GM19240 (cell line): Measurements from ENCODE around the gene C7orf57.
"Not testable (repeated sequence)": the region's sequence is repeated elsewhere in the genome, so short reads cannot be mapped to it uniquely, and the experiment has no call there.

Source experiments
- DNase-seq: peaks from one replicate; pipeline ENCODE4 v3.0.0; 2011; ENCODE audit warnings: low spot score; ENCODE audit not compliant: insufficient read length

C7orf57 gene

GRCh38 chr7:48033922-48034321, 1.4 kb upstream of the C7orf57 start:
- no peak for DNase-seq

GRCh38 chr7:48035967-48036478, 680 bp downstream of the C7orf57 start:
- DNase-seq, result no peak

- DNase-seq, result no peak
These were observed 3.6 kb downstream of the C7orf57 start for GRCh38 chr7:48038815-48039506.

- DNase-seq, result no peak
These were observed 5.8 kb downstream of the C7orf57 start for GRCh38 chr7:48040944-48041652.

GRCh38 chr7:48041653-48041970, 6.3 kb downstream of the C7orf57 start:
- DNase-seq, result no peak

- DNase-seq, result no peak
These were observed 6.9 kb downstream of the C7orf57 start for GRCh38 chr7:48042216-48042615.

GRCh38 chr7:48042636-48043035, 7.3 kb downstream of the C7orf57 start:
- DNase-seq, result no peak

- DNase-seq, result no peak
These were observed 9.9 kb downstream of the C7orf57 start for GRCh38 chr7:48045195-48045765.

GRCh38 chr7:48046458-48046857, 11.1 kb downstream of the C7orf57 start:
- no peak for DNase-seq

- no peak for DNase-seq
These were observed 12.8 kb downstream of the C7orf57 start for GRCh38 chr7:48048113-48048512.

- no peak for DNase-seq
These were observed 14.5 kb downstream of the C7orf57 start for GRCh38 chr7:48049850-48050249.

- DNase-seq, result no peak
These were observed 17.4 kb downstream of the C7orf57 start for GRCh38 chr7:48052748-48053147.

- DNase-seq, result no peak
These were observed 18.4 kb downstream of the C7orf57 start for GRCh38 chr7:48053736-48054135.

- no peak for DNase-seq
These were observed 23.6 kb downstream of the C7orf57 start for GRCh38 chr7:48058990-48059389.

GRCh38 chr7:48059706-48060105, 24.4 kb downstream of the C7orf57 start:
- no peak for DNase-seq

- no peak for DNase-seq
These were observed 28.6 kb downstream of the C7orf57 start for GRCh38 chr7:48063985-48064384.

GRCh38 chr7:48067475-48067874, 32.1 kb downstream of the C7orf57 start:
- no peak for DNase-seq

GRCh38 chr7:48074204-48074654, 38.9 kb downstream of the C7orf57 start:
- DNase-seq, result no peak

- DNase-seq, result no peak
These were observed 42.1 kb downstream of the C7orf57 start for GRCh38 chr7:48077423-48077822.

GRCh38 chr7:48078470-48078869, 43.1 kb downstream of the C7orf57 start:
- DNase-seq, result no peak

GRCh38 chr7:48082378-48082777, 47.0 kb downstream of the C7orf57 start:
- DNase-seq, result not testable (repeated sequence)

- DNase-seq, result no peak
These were observed 47.9 kb downstream of the C7orf57 start for GRCh38 chr7:48083114-48083830.
